ENCODE results near the gene SPDEF. TPM values are rescaled to one million over a fixed set of nuclear protein-coding genes. Genes with fewer than 3 reads are reported as not detected.

The SPDEF gene
- total and polyA plus RNA-seq, 2 of the 13 experiments (the other 11 are each of a cell fraction or from before 2014, with no cell fraction given): not detected

- no peak for TF ChIP-seq ZNF138 (CRISPR knock-in tag; IDR thresholded peaks at IDR 0.05; ENCODE audit: low read depth)
- no peak for TF ChIP-seq ZNF383 (CRISPR knock-in tag; IDR thresholded peaks at IDR 0.05; ENCODE audit: borderline replicate concordance)
- TF ChIP-seq ZNF251 (CRISPR knock-in tag; IDR thresholded peaks at IDR 0.05): no peak
- TF ChIP-seq ZNF3 (CRISPR knock-in tag; IDR thresholded peaks at IDR 0.05): no peak
Measured at GRCh38 chr6:34535646-34536045, 20.5 kb downstream of the SPDEF start (continued).

GRCh38 chr6:34535199-34535598, 20.9 kb downstream of the SPDEF start:
- Histone ChIP-seq H3K36me3 (replicated peaks in 1 of 2; ENCODE audit: control insufficient read depth in 1 of 2, insufficient read depth in 2 of 2, low read length in 2 of 2) (no peaks in the 10 kb centered on the region), H3K4me1 (ENCODE audit: insufficient read depth, low read length) (peaks cover 3% of the 10 kb centered on the region; the same call in 1 of the 2 replicates), H3K9ac (ENCODE audit: insufficient read depth, low read depth, low read length) (no peak overlapping the region), H3K27me3 (ENCODE audit: control insufficient read depth in 1 of 2, insufficient read depth in 2 of 2, low read length in 2 of 2) (peaks cover 20 to 62% of the 10 kb centered on the region in 2 experiments; a peak in 4 of 5 replicates), H4K20me1 (ENCODE audit: insufficient read depth, low read length) (no peaks in the 10 kb centered on the region), H3K4me3 (replicated peaks in 1 of 3; ENCODE audit: insufficient read depth in 1 of 3, low read depth in 2 of 3, low read length in 3 of 3) (no peak overlapping the region), H3K79me2 (ENCODE audit: insufficient read depth, low read length) (no peaks in the 10 kb centered on the region), H3K9me3 (ENCODE audit: low read length) (no peaks in the 10 kb centered on the region), H2AFZ (ENCODE audit: low read length) (no peak overlapping the region), H3K27ac (ENCODE audit: extremely low read length, insufficient read depth, low read length) (no peak overlapping the region), H3K4me2 (ENCODE audit: low read depth, low read length) (no peak overlapping the region)
- intact Hi-C loops (cut with micrococcal nuclease; ENCODE audit: unreplicated experiment) (no loop called here), in situ Hi-C loops (cut with HindIII; ENCODE audit: extremely low pct_ligation_motif_present, low pct_unique_long_range_greater_than_20kb) (no loop called here)
- POLR2A ChIA-PET: no interaction called here
- ATAC-seq (no peak), FAIRE-seq (no peak), DNase-seq (ENCODE audit: low spot score) (no peak)
- no TSS peak for BruUV-seq (replicated peaks)
- CTCF ChIA-PET (ENCODE audit: low intra/inter-chr PET ratio, low total read pairs): no interaction called here
- 100% methylated on average over 1 of the region's 6 CpGs for WGBS (ENCODE audit: low lambda C conversion rate)
- no peak for TF ChIP-seq HDAC1 (CRISPR knock-in tag; IDR thresholded peaks at IDR 0.05)
- no peak for TF ChIP-seq ETV6 (CRISPR knock-in tag; conservative IDR thresholded peaks at IDR 0.05)
- TF ChIP-seq ZBTB25 (CRISPR knock-in tag; IDR thresholded peaks at IDR 0.05): no peak
- TF ChIP-seq FOXC1 (CRISPR knock-in tag; IDR thresholded peaks at IDR 0.05; ENCODE audit: borderline replicate concordance): no peak
- TF ChIP-seq GTF3A (CRISPR knock-in tag; conservative IDR thresholded peaks at IDR 0.05): no peak
- no peak for TF ChIP-seq JUNB (CRISPR knock-in tag; IDR thresholded peaks at IDR 0.05; ENCODE audit: borderline replicate concordance)
- no peak for TF ChIP-seq ZNF597 (CRISPR knock-in tag; IDR thresholded peaks at IDR 0.05)
- TF ChIP-seq NKX3-1 (CRISPR knock-in tag; IDR thresholded peaks at IDR 0.05): no peak
- TF ChIP-seq MXD1 (CRISPR knock-in tag; IDR thresholded peaks at IDR 0.05): no peak
- no peak for TF ChIP-seq PLRG1 (conservative IDR thresholded peaks at IDR 0.05)
- no peak for TF ChIP-seq MED1 (CRISPR knock-in tag; IDR thresholded peaks at IDR 0.05)
- no peak for TF ChIP-seq ZNF367 (CRISPR knock-in tag; IDR thresholded peaks at IDR 0.05; ENCODE audit: borderline replicate concordance)
- no peak for TF ChIP-seq MTERF4 (CRISPR knock-in tag; IDR thresholded peaks at IDR 0.05)
- no peak for TF ChIP-seq SALL1 (CRISPR knock-in tag; IDR thresholded peaks at IDR 0.05)

Data from HepG2 (cell line).